Activated CD8-positive, alpha-beta memory T cell treated with anti-CD3 and anti-CD28 coated beads for 48 hours (primary cell): ENCODE data around the gene KNDC1.
"Not testable (repeated sequence)": the region's sequence is repeated elsewhere in the genome, so short reads cannot be mapped to it uniquely, and the experiment has no call there.

Experiments used
- DNase-seq, 3 experiments: peaks; one replicate each; pipeline ENCODE4 v3.0.0-alpha.2; 2020; ENCODE audit warnings: low read depth in 2 of 3, low spot score in 2 of 3

KNDC1 gene

DNA sequence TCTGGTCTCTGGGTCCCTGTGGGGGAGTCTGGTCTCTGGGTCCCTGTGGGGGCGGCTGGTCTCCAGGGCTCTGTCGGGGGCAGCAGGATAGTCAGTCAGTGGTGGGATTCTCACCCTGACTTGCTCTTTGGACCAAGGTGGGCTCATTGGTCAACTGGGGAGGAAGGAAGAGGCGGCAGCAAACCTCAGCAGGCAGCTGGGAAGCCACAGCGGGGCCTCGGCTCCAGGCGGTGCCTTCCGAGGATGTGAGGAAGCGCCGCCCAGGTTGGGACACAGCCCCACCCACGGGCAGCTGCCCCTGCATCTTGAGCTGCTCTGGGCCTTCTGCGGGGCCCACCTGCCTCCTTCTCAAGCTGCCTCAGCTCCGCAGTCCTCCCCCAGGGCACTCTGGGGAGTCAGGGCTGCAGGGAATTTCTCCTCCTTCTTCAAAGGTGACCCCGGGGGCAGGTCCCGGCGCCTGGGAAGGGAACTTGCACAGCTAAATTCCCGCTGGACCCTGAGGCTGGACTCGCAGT, 20.4 kb upstream of the KNDC1 start:
- DNase-seq = no peak

DNA sequence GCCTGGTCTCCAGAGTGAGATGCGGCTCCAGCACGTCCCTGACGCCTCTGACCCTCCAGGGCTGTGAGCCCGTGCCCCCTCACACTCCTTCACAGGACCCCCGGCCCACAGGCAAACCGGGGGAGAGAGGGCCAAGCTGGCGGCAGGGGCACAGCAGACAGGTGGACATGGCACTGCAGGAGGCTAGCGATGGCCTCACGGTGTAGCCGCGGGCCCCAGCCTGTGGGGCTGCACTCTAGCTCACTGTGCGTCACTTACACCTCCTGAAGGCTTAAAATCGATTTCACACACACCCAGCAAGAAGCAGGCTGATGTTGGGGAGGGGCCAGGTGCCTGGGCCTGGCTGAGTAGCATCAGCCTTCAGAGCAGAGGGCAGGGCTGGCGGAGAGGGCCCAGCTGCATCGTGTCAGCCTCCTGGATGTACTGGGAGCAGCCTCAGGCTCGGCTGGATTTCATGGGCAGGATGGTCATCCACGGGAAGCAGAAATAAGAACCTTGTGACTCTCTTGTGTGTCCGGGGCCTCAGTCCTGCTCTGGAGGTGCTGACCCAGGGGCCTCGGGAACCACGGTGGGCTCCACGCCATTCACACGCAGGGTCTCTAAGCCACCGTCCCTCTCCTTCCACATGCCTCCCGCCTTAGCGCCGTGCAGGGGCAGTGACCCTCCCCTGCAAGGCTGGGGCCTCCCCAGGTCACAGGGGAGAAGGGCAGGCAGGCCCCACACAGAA, 19.4 kb upstream of the KNDC1 start:
- DNase-seq = no peak

DNA sequence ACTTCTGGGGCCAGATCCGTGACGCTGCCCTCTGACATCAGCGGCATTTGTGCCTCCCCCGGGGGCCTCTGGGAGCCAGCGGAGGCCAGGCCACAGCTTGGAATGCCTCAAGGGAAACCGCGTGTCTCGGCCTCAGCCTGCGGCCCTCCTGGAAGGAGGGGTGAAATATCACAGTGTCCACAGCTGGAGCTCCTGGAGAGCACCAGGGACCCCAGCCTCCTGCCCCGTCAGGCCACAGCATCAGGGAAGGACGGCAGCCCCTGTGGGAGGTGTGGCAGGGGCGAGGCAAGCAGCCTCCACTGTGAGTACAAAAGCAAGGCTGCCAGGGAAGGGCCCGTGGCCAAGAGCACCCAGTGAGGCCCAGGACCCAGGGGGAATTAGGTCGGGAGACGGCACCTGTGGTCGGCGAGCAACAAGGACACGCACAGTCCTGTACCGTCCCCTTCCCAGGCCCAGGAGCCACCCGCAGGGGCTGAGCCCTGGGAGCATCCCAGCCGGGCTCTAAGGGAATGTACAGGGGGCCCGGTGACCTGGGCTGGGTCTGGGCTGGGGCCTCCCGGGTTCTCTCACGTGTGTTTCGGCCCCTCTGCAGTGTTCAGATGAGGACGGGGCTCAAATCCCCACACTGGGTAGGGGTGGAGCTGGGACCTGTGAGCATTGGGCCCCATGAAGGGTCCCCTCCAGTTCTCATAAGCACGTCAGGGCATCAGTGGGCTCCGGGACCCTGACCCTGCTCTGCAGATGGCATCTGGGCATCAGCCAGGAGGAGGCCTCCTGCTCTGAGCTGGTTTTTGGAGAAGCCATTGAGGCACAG, 18.7 kb upstream of the KNDC1 start:
- no peak for DNase-seq

DNA sequence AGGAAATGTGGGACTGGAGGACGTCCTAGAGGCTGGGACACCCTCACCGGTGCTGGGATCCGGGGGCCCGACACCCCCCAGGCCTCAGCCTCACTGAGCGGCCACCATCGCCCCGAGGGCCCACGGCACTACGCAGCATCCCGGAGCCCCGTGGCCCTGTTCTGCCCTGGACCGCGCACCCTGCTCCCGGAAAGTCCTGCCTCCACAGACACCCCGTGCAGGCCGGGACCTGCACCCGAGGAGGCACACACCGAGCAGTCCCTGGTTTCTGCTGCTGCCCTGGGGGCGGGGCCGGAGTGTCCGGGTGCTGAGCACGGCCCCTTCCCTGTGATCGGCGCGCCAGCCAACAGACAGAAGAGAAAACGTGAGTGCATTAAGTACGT, 18.1 kb upstream of the KNDC1 start:
- no peak for DNase-seq

DNA sequence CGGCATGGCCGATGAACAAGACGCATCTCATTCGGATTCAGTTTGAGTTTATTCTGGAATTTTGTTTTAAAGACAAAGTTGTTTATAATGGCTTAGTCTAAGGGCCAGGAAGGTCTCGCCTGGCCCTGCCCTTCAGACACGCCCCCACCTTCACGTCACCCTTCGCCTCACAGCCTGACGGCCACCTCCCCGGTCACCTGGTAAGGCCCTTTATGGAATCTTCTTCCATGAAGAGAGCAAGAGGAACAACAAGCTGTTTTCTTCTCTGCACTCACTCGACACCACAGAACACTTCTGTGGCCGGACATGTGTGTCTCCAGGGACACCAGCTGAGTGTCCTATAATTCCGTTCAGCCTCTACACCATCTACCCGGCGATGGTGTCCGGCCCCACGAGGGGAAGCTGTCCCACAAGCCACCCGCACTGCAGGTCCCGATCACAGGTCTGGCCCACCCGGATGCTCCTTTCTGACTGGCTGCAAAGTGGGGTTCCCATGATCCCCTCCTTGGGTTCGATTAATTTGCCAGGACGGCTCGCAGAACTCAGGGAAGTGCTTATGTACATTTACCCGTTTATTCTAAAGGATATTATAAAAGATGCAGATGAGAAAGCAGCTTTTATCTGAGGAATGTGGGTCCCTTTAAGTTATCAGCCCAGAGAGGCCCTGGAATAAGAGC, 17.4 kb upstream of the KNDC1 start:
- no peak for DNase-seq

DNA sequence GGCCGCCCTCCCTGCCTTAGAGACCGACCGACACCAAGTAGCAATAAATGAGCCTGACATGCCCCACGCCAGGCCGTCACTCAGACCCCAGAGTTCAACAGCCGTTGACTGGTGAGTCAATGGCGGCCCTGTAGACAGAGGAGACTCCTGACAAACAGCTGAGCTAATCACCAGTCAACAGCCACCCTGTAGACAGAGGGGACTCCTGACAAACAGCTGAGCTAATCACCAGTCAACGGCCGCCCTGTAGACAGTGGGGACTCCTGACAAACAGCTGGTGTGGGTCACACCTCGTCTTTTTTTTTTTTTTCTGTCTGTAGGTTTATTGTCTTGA, 16.9 kb upstream of the KNDC1 start:
- no peak for DNase-seq

DNA sequence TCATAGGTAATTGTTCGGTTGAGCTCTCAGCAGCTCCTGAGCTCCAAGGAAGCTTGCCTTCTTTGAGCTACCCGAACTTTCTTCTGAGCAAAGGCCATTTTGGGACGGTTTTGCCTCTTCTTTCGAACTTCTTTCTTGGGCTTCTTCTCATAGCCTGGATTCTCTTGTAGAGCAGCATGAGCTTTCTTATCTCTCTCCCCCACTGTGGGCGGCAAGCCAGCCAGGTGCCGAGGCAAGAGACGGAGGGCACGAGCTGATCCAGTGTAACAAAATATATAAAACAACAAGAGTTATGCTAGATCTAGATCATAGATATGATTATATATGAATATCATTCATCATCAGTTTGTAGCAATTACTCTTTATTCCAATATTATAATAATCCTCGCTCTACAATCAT, 16.5 kb upstream of the KNDC1 start:
- DNase-seq = no peak

DNA sequence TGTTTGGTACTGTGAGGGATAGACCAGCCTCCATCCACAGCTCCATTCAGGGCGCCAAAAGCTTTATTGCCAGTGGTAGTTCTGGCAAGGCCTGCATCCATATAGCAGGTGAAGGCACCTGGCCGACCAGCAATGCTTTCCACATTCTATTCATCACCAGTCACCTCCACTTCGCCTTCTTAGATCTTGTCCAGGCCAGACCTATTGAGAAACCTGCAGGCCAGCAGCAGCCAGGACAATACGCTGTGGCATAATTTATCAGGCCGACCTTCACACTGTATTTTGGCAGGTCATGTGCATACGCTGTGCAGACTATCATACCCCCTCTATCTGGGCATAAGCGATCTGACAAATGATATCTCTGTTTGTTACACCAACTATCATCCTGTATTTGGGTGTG, 15.2 kb upstream of the KNDC1 start:
- DNase-seq = no peak

DNA sequence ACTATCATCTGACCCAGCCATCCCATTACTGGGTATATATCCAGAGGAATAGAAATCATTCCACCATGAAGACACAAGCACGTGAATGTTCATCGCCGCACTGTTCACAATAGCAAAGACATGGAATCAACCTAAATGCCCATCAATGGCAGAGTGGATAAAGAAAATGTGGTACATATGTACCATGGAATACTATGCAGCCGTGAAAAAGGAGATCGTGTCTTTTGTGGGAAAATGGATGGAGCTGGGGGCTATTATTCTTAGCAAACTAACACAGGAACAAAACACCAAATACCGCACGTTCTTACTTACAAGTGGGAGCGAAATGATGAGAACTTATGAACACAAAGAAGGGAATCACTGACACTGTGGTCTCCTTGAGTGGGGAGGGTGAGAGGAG, 9.8 kb upstream of the KNDC1 start:
- no peak for DNase-seq

DNA sequence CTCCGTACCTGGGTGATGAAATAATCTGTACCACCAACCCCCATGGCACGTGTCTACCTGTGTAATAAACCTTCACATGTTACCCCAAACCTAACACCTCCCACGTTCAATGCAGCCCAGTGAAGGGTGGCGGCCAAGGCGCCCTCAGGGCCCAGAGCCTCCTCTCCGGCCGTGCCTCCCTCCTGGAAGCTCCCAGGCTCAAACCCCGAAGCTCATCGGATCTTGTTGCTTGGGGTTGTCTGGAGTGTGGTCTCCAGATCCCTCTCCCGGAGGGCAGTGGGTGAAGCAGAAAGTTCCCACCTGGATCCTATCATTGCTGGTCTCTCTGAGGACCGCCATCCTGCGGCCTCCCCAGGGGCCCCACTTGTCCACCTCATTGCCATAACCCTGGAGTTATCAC, 9.4 kb upstream of the KNDC1 start:
- DNase-seq = no peak

DNA sequence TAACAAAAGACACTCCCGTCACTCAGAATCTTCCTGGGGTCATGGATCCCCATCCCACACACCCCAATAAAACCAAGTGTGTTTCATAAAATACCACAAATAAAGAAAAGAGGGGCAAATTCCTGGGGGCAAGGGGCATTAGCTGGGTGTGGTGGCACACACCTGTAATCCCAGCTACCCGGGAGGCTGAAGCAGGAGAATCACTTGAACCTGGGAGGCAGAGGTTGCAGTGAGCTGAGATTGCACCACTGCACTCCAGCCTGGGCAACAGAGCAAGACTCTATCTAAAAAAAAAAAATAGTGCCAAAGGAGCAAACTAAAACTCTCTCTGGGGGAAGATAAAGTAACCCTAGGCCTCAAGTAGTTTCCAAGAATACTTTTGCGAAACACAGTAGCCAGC, 8.9 kb upstream of the KNDC1 start:
- not testable (repeated sequence) for DNase-seq

DNA sequence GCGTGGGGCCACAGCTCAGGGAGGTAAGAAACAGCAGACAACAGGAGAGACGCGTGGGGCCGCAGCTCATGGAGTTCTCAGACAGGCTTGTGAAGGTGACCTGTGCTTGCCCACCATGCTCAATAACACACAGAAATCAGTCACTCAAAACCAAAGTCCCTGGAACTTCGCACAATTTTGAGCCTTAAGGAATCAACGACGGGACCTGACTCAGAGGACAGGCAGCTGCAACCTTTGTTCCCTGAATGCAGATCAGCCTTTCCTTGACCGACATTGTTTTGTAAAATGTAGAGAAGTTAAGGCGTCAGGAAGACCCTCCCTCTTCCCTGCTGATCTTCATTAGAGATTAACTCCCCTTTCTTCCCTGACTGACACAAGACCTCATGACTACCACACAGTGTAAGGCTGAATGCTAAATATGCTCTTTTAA, 8.5 kb upstream of the KNDC1 start:
- no peak for DNase-seq

DNA sequence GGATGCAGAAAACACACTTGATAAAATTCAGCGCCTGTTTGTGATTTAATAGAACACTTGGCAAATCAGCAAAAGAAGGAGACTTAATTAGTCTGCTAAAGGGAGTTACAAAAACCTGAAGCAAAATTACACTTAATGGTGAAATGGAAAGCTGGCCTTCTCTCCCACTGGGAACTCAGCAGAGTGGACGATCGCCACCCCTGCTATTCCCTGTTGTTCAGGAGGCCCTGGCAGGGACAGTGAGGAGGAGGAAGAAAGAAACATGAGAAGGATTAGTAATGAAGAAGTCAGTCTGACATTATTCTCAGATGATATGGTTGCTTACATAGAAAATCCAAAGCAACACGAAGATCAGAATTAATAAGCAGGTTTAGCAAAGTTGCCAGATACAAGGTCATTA, 5.6 kb upstream of the KNDC1 start:
- no peak for DNase-seq

DNA sequence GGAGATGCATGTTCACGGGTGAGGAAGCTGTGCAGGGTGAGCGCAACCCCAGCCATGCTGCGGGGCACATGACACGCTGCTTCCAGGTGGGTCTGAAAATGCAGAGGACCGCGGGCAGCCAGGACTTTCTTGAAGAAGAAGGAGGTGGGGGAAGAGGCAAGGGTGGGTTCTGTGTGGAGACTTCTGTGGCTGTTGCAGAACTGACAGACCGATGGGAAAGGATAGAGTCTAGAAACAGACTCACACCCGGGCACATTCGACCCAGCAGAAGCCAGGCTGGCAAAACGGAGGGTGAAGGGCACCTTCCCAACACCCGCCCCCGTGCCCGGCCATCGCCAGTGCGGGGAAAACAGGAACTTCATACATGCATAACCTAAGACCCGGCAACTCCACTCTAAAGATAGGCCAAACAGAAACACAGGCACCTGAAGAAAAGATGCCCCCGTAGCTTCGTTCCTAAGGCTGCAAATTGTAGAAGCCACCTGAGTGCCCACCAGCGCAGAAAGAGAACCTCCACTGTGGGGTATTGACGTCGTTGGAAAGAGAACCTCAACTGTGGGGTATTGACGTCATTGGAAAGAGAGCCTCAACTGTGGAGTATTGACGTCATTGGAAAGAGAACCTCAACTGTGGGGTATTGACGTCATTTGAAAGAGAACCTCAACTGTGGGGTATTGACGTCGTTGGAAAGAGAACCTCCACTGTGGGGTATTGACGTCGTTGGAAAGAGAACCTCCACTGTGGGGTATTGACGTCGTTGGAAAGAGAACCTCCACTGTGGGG, 4.8 kb upstream of the KNDC1 start:
- no peak for DNase-seq

DNA sequence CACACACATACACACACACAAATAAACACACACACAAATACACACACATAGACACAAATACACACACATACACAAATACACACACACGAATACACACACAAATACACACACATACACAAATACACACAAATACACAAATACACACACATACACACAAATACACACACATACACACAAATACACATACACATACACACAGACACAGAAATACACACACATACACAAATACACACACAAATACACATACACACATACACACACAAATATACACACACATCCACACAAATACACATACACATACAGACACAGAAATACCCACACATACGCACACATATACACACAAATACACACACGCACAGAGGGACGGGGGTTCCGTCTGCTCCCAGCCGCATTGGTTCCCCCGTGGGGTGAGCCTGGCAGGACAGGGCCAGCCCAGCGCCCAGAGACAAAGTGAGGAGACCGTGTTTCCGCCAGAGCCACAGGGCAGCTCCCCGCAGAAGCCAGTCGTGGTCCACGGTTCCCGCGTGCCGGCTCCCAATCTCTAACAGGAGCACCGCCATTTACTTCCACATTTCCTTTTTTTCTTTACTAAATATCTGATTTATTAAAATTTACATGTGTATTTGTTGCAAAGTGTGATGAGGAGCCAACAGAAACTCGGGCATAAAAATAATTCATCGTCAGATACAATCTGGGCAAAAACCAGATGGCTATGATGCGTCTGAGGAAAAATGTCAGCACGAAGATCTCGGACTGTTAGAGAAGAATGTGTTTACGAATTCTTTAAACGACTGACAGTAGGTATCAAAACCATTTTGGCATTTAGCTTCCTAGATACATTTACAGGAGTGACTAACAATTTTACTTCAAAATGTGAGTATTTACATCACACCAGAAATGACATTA, 3.1 kb upstream of the KNDC1 start:
- no peak for DNase-seq

DNA sequence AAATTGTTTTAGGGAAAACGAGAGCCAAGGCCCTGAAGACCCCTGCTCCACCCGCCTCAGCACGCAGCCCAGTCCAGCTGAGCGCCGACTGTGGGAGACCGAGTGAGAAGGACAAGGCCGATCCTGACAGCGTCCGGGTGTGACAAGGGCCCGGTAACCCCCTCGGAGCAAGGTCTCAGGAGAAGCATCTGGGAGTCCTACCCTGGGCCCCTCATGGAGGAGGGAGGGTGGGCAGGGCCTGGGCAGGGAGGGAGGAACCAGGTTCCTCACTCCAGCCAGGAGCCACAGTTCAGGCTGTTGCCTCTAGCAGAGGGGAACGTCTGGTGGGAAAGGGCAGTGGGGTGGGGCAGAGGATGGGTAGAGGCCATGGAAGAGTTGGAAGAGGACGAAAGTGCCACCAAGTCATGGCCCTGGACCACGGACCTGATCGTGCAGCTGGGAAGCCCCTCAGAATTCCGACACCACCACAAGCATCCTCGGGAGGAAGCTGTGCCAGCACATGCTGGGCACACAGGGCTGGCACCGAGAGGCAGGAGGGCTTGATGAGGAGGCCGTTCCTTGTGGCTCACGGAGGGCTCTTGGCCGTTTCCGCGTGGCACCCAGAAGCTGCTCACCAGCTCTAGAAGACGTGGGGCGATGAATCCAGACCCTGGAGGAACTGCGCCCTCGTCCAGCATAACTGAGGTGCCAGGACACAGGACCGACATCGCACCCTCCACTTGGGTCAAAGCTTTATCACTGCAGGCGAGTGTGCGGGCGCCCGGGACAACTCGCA, 2.2 kb upstream of the KNDC1 start:
- DNase-seq = no peak

DNA sequence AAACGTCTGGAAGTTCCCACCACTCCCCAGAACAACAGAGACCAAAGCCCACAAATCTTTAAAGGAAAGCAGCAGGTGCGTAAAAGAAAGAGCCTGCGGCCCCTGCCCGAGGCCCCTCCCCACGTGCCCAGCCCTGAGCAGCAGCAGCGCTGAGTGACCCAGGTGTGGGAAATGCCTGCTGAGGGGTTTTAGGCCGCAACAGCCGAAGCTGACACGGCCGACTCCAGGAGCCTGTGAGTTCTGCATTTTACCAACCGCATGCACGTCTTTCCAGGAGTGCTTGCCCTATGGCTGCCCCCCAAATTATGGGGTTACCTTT, 1.6 kb upstream of the KNDC1 start:
- no peak for DNase-seq

DNA sequence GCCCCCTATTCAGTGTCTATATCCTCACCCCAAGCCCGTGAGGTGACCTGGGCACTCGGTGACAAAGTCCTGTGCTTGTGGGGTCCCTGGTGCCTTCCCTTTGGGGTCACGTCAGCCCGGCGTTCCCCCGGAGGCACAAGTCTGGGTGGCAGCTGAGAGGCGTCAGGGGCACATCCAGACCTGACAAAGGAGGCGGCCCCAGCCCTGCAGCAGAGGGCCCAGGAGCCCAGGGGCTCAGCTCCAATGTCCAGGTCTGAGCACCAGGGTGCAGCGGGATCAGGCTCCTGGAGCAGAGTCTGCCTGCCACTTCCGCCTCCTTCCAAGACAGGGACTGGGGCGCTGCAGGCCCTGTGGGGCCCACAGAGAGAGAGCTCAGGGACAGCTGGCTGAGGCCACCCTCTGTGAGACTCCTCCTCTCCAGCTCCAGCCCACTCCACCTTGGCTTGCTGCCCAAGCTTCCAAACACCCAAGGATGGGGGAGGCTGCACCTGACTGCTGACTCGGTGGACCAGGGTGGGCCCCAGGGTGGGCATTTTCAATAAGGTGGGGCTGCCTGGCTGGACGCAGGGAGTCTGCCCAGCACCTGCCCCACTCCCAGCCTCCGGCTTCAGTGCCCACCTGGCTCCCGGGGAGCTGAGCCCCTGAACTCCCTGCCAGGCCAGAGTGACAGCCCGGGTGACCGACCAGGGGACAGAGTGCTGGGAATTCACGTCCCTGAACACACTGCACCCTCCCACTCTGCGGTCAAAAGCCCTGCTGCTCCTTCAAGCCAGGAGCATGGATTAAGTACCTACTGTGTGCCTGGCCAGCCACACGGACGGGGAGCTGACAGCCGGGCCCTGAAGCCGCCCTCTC, 1.0 kb upstream of the KNDC1 start:
- no peak for DNase-seq

DNA sequence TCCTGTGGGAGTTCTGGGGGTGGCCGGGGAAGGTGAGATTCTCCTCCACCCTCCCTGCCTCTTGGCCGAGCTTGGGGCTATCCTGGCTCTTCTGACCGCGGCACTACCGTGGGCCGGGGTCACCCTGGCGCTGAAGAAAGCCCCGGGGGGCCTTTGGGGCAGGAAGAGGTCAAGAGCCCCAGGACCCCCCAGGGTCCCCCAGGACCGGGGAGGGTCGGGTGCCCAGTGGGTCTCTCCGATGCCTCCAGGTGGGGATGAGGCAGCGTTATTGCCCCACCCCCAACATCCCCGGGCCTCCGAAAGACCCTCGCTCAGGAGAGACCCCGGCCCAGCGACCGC, 439 bp upstream of the KNDC1 start:
- no peak for DNase-seq
